GM12878 (cell line): ENCODE measurements around the gene TMEM140.

ENCODE experiments used
- CREB1 ChIP-seq: IDR thresholded peaks from 2 replicates; pipeline ENCODE4 v1.6.1; 2012; ENCODE audit warnings: low read depth, mild to moderate bottlenecking, inconsistent platforms
- ETV6 ChIP-seq, 2 experiments: fragments of 450-650 bp in 1 of 2; IDR thresholded peaks in 1 of 2; conservative IDR thresholded peaks in 1 of 2; 2 replicates each; pipeline ENCODE4 v1.6.1; 2014; ENCODE audit warnings: antibody characterized with exemption in 1 of 2, borderline replicate concordance in 1 of 2, low read depth in 1 of 2, mild to moderate bottlenecking in 1 of 2, moderate library complexity in 1 of 2
- REST ChIP-seq: IDR thresholded peaks from 2 replicates; pipeline ENCODE4 v1.6.1; 2012; ENCODE audit warnings: mild to moderate bottlenecking, low read depth, low read length
- ZBTB33 ChIP-seq: fragments of 450-650 bp; IDR thresholded peaks from 2 replicates; pipeline ENCODE4 v1.6.1; 2017; ENCODE audit warnings: mild to moderate bottlenecking

GRCh38 chr7:135189961-135190360 lies 42.1 kb downstream of the TMEM140 start:
- no peak for TF ChIP-seq ETV6 (conservative IDR thresholded peaks at IDR 0.05 in 1 of 2, IDR thresholded peaks at IDR 0.05 in 1 of 2; ENCODE audit: borderline replicate concordance in 1 of 2, low read depth in 1 of 2)
- TF ChIP-seq ZBTB33, result no peak
- TF ChIP-seq REST, result no peak
- TF ChIP-seq CREB1, result no peak
